Posterior vena cava (tissue), 2 donors: ENCODE measurements around the gene ZNF283. TPM values are rescaled to one million over a fixed set of nuclear protein-coding genes. Genes with fewer than 3 reads are reported as not detected.
A peak's percentile ranks its signal among the peaks of the same experiment; 100 is the strongest.

Experiments used
- DNase-seq: peaks from one replicate; pipeline ENCODE4 v3.0.0-alpha.2; 2020; ENCODE audit warnings: low spot score
- intact Hi-C, 2 donors: fragments of 100-400 bp; cut with DNase I; formaldehyde crosslinking; loops; one replicate each; pipeline versions ENCODE4 v1.14.1 to v1.14.2; 2022 to 2023
- long read RNA-seq, 2 donors: library from polyadenylated mRNA; unstranded; transcript quantifications; one replicate each; pipeline ENCODE4 v2.0.0, GENCODE V29; 2020 to 2021
- total RNA-seq, 2 donors: library from RNA; stranded (reverse); fragmentation: NEBNext Ultra II Directional; extraction: Animal tissue kit (Norgen Biotek cat#: 25700); gene quantifications; one replicate each; pipeline ENCODE4 v1.2.1, GENCODE V29; 2021
- donor health status: DM: yes; HTN: yes; CAD: no.
- donor health status: DM: yes; HTN: yes; CAD: no.

ZNF283 gene
- 1 to 10 TPM; 9.7 to 9.8 TPM for total RNA-seq
- long read RNA-seq, donor 1: 0 reads
- long read RNA-seq, donor 2: 0 reads

- DNase-seq: peak; percentile 94
- intact Hi-C loops: loop anchor here in 1 of 2 donors (2.0 kb wide), 1 partner anchor 74 kb away; no protein-coding TSS in a partner anchor
Observed at GRCh38 chr19:43826787-43827754, at the start of gene ZNF283. Gene ZNF283, plus strand, starts transcription at chr19:43827321. Its CDS starts 6,184 bp downstream, at chr19:43833505.

DNA sequence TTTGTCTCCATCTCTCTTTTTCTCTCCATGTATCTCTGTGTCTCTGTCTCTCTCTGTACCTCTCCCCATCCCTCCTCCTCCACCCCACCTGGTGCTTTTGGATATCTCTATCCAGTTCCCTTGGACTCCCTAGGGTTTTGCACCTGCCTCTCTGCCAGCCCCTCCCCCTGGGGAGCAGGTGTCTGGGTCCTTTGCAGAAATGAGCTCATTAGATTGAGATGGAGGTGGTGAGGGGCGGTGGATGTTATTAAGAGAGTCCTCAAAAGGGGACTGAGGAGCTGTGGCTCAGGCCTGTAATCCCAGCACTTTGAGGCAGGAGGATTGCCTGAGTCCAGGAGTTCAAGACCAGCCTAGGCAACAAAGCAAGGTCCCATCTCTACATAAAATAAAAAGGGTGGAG lies 48.5 kb upstream of the ZNF283 start:
- intact Hi-C loops: no loop called here
- no peak for DNase-seq

GRCh38 chr19:43779147-43779819 lies 47.8 kb upstream of the ZNF283 start:
- intact Hi-C loops: no loop called here
- no peak for DNase-seq

DNA sequence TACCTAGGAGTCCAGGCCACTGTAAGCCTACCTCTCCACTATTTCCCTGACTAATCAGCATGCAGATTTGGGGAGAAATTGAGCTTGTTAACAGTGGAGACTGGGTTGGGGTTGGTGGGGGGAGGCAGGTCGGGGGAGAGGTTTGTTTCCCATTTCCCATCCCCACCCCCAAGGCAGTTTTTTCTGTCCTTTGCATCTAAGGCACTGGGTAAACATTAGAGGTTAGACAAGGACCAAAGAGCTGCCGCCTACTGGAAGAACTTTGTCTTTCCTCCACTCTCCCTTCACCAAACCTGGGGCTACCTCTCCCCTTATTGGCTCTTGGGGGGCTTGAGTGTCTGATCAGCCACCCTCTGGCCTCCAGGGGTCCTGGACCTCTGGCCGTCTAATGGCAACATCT lies 47.3 kb upstream of the ZNF283 start:
- no peak for DNase-seq
- intact Hi-C loops: loop anchor here in 1 of 2 donors (5.0 kb wide), 1 partner anchor 33 kb away; no protein-coding TSS in a partner anchor

- intact Hi-C loops: loop anchor here in 1 of 2 donors (5.0 kb wide), 1 partner anchor 34 kb away; no protein-coding TSS in a partner anchor
- no peak for DNase-seq
Observed at GRCh38 chr19:43780706-43781525, 46.2 kb upstream of the ZNF283 start, which contains the start of gene KCNN4. Gene KCNN4, minus strand, starts transcription at chr19:43780973. Its CDS starts 112 bp downstream, at chr19:43780861.

GRCh38 chr19:43781630-43782310 lies 45.4 kb upstream of the ZNF283 start:
- intact Hi-C loops: loop anchor here in 1 of 2 donors (5.0 kb wide), 1 partner anchor 34 kb away; no protein-coding TSS in a partner anchor
- DNase-seq: no peak

GRCh38 chr19:43782311-43782660 lies 44.8 kb upstream of the ZNF283 start:
- intact Hi-C loops: loop anchor here in 1 of 2 donors (5.0 kb wide), 1 partner anchor 35 kb away; no protein-coding TSS in a partner anchor
- no peak for DNase-seq

GRCh38 chr19:43782689-43783231 lies 44.4 kb upstream of the ZNF283 start:
- DNase-seq: no peak

DNA sequence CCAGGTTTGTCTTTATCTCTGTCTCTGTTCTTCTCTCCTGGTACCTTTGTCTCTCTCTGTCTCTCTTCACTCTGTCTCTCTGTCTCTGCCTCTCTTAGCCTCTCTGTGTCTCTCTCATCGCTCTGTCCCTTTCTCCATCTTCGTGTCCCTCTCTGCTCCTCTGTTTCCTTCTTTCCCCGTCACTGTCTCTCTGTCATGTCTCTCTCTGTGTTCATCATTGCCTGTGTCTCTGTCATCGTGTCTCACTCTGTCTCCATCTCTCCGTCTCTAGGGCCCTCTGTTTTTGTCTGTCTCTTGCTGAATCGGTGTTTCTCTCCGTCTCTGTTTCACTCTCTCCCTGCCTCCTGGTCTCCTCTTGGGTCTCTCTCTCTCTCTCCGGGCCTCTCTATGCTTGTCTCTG lies 43.5 kb upstream of the ZNF283 start:
- intact Hi-C loops: loop anchor here (2.0 to 5.0 kb wide), 2 partner anchors 36 to 39 kb away; no protein-coding TSS in a partner anchor
- DNase-seq: no peak

More at GRCh38 chr19:43782689-43783231, 44.4 kb upstream of the ZNF283 start:
- intact Hi-C loops: loop anchor here in 1 of 2 donors (5.0 kb wide), 1 partner anchor 35 kb away; no protein-coding TSS in a partner anchor

DNA sequence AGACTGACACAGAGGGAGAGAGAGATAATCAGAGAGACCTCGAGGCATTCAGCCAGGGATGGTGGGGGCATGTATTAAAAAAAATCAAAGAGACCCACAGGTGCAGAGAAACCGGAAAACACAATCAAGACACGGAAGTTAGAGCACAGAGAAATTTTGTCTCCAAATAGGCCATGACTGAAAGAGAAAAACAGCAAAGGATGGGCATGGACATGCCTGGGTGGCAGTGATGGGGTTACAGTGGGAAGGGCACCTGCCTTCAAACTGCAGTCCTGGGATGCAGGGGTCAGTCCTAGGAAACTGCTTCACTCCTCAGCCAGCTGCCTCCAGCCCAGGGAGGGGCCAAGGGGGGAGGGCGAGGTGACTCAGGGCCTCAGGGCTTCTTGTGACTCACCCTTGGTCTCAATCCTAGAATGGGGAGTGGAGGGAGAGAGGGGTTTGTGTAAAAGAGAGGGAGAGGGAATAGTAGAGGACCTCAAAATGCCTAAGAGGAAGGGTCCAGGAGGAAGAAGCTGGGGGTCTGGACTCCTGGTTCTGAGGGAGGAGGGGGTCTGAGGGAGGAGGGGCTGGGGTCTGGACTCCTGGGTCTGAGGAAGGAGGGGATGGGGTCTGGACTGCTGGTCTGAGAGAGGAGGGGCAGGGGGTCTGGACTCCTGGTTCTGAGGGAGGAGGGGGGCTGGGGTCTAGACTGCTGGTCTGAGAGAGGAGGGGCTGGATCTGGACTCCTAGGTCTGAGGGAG lies 42.7 kb upstream of the ZNF283 start:
- peak; percentile 92 for DNase-seq
- intact Hi-C loops: loop anchor here (2.0 to 5.0 kb wide), 2 partner anchors 37 to 40 kb away; no protein-coding TSS in a partner anchor

DNA sequence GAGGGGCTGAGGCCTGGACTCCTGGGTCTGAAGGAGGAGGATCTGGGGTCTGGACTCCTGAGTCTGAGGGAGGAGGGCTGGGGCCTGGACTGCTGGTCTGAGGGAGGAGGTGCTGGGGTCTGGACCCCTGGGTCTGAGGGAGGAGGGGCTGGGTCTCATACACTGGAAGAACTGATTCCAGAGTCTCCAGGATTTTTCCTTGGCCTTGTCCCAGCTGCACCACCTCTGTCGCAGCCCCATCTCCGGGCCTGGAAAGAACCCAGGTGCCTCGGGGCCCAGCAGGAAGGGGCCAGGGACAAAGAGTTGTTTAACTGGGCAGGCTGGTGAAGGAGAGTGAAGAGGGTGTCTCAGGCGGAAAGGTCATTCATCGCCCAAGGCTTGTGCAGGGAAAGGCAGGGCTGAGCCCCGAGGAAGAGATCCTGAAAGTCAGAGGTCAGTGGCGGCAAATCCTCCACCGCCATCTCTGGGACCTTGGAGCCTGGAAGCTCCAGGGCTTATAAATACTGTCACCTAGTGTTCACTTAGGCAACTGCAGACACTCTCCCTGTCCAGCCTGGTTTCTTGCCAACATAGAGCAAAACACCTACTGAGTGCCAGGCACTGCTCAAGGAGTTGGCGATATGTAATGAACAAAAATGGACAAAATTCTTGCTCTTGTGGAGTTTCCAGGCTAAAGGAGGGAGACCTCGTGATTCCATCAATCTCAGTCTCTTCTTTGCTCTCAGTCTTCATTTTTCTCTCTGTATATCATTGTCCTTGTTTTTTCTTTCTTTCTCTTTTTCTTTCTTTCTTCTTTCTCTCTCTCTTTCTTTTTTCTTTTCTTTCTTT lies 41.9 kb upstream of the ZNF283 start:
- intact Hi-C loops: loop anchor here (2.0 to 5.0 kb wide), 2 partner anchors 38 to 40 kb away; no protein-coding TSS in a partner anchor
- peak; percentile 87 for DNase-seq

DNA sequence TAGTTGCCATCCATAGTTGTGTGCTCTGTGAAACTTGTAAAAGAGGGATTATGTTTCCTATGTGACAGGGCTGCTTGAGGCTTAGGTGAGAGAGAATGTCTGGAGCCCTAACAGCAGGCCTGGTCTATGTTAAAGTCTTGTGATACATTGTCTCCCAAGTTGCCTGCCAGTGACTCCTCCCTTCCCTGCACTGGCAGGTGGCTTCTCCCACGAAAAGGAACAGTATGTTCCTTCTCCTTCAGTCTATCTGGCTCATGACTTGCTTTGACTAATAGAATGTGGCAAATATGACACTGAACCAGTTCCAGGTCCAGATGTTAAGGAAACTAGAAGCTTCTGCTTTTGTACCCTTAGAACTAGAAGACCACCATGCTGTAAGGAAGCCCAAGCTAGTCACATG lies 40.5 kb upstream of the ZNF283 start:
- intact Hi-C loops: no loop called here
- no peak for DNase-seq

DNA sequence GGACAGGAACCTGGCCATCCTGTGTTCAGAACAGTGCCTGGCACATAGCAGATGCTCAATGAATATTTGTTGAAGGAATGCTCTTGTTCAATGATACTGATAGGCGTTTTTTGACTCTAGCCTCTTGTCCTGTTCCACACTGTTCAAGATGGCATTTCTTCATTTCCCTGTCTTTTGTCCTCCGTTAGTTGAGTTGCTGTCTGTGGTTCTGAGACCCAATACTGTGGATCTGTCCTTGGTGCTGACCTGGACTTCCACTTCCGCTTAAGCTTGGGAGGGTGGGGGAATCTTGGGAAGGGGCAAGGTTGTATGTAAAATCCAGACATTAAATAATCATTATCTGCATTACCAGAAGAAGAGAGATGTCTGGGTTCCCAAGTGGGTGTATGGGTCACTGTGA lies 38.1 kb upstream of the ZNF283 start:
- no peak for DNase-seq
- intact Hi-C loops: no loop called here

GRCh38 chr19:43790587-43790986 lies 36.5 kb upstream of the ZNF283 start:
- intact Hi-C loops: no loop called here
- DNase-seq: no peak

GRCh38 chr19:43797118-43797517 lies 30.0 kb upstream of the ZNF283 start:
- intact Hi-C loops: no loop called here
- DNase-seq: no peak

DNA sequence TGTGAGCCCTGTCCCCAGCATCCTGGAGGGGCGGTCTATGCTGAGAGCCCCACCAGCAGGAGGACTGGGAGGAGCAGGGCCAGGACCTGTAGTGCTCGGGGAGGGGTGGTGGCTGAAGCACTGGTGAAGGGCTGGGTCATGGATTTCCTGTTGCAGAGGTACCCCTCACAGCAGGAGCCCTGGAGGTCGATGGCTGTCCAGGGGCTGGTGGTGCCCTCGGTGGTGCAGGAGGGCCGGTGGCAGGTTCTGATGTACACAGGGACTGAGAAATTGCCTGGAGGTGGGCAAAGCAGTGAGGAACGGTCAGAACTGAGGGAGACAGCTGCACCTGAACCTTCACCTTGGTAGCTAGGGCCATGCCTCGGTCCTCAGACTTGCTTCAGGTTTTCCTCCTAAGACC lies 29.6 kb upstream of the ZNF283 start:
- no peak for DNase-seq
- intact Hi-C loops: no loop called here
